RWPE1 (cell line): ENCODE data around the gene SYNJ2BP.

Experiments
- CTCF ChIA-PET: fragments of 350-600 bp; sonication (Branson Sonifier 250); formaldehyde crosslinking; extraction: SDS; loops from one replicate; lab custom pipeline; 2021; lab: Yijun Ruan, JAX
- POLR2A ChIA-PET: fragments of 400-600 bp; formaldehyde crosslinking; extraction: SDS; loops from one replicate; lab custom pipeline; 2020; ENCODE audit warnings: antibody characterized with exemption; ENCODE audit not compliant: low non-redundant PET; lab: Yijun Ruan, JAX
- DNase-seq: peaks from one replicate; pipeline ENCODE4 v3.0.0; 2012; ENCODE audit warnings: low spot score
- H3K27ac ChIP-seq: fragments of 450-650 bp; 2 replicates; pipeline ENCODE4 v1.5.1; 2017
- CTCF ChIP-seq: fragments of 450-650 bp; conservative IDR thresholded peaks from 2 replicates; pipeline ENCODE4 v1.5.1; 2017; ENCODE audit warnings: low read depth, mild to moderate bottlenecking

Gene SYNJ2BP

GRCh38 chr14:70394674-70395306 lies 22.1 kb downstream of the SYNJ2BP start:
- POLR2A ChIA-PET = no interaction called here
- DNase-seq = no peak
- no peak overlapping the region for H3K27ac ChIP-seq
- CTCF ChIA-PET = no interaction called here
- TF ChIP-seq CTCF = no peak

GRCh38 chr14:70392676-70393075 lies 24.2 kb downstream of the SYNJ2BP start:
- no peak for TF ChIP-seq CTCF
- no peak overlapping the region for H3K27ac ChIP-seq
- no peak for DNase-seq
- POLR2A ChIA-PET = no interaction called here
- CTCF ChIA-PET = no interaction called here

DNA sequence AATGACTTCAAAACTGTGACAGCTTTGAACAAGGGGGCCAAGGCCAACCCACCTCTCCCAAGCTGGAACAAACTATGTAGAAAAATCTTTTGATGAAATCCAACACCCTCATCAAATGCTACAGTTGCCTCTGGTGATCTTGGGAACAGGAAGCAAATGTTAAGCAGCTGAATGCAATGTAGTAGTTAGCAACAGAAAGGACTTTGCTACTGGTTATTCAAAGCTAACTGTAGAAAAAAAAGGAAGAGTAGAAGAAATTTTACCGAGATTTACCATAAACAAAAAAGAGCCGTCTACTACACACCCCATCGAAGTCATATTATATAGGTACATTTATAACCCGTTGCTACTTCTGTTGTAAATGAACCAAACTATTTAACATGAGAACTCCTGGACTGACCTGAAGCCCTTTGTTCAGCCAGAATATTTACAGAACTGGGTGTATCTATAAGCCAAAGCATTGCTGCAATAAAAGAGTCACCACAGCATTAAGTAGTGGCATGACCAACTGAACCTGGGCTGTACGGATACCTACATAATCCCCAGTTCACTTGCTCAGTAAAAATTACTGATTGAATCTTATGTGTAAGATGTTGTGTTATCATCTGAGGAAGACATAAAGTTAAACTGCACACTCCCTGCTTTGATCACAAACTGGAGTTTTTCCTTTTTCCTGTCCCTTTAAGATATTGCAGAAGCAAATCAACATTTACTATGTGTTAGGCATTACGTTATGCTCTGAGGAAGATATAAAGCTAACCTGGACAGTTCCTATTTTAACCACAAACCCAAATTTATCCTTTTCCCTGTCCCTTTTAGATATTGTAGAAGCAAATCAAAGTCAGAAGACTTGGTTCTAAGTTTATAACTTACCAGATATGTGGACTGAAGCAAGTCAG lies 25.1 kb downstream of the SYNJ2BP start:
- no peak overlapping the region for H3K27ac ChIP-seq
- POLR2A ChIA-PET = no interaction called here
- DNase-seq = no peak
- CTCF ChIA-PET = no interaction called here
- no peak for TF ChIP-seq CTCF

- no peak for DNase-seq
- no peak overlapping the region for H3K27ac ChIP-seq
- CTCF ChIA-PET = no interaction called here
- TF ChIP-seq CTCF = no peak
- POLR2A ChIA-PET = no interaction called here
These were observed 34.4 kb downstream of the SYNJ2BP start for GRCh38 chr14:70382536-70382935.

- ChIA-PET POLR2A (no interaction called here), CTCF (no interaction called here)
- DNase-seq = no peak
- TF ChIP-seq CTCF = no peak
- H3K27ac ChIP-seq = no peak overlapping the region
These were observed 36.1 kb downstream of the SYNJ2BP start for GRCh38 chr14:70380824-70381223.

DNA sequence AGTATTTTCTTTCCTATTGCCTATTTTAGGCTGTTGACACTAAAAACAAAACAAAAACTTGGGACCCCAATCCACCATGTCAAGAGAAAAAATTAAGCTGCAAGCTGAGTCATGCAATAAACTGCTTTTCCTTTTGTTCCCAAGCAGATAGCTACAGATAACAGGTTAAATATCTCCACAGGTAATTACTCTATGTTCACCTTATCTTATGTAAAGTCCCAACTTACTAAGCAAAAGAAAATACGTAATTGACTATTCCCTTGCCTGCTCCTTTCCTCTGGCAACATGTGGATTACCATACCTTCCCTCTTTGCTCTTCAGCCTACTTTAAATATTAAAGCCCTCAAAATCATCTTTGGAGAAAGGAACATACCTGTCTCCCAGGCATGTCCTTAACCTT lies 38.2 kb downstream of the SYNJ2BP start:
- ChIA-PET CTCF (no interaction called here), POLR2A (interaction anchor here (0.6 kb wide), 1 partner anchor 804 kb away, joined by 3 read pairs; the partner anchor contains the start of gene CCDC177)
- no peak overlapping the region for H3K27ac ChIP-seq
- no peak for TF ChIP-seq CTCF
- no peak for DNase-seq
